Natural killer cell treated with Interleukin-12 subunit alpha and Interleukin-12 subunit beta and Interleukin-15 and Interleukin-18, amount 100 ng/mL, for 72 hours (primary cell): Measurements from ENCODE around the gene TRA2A. TPM values are rescaled to one million over a fixed set of nuclear protein-coding genes. Genes with fewer than 3 reads are reported as not detected.

Experiments
- ATAC-seq, 2 donors: fragments of 150-1000 bp; cut with Tn5 transposase in 1 of 2; sonication (Bioruptor Pico), chemical (Tn5 transposase) in 1 of 2; 2 replicates each; pipeline ENCODE4 v1.10.0; 2021
- DNase-seq: peaks from one replicate; pipeline ENCODE4 v3.0.0; 2022; ENCODE audit warnings: low spot score
- H3K27ac Mint-ChIP-seq, 2 donors: 1 replicate in 1 of 2; 2 replicates in 1 of 2; pipeline ENCODE4 v1.8.0; 2022; ENCODE audit warnings: mixed read lengths in 2 of 2, mild to moderate bottlenecking in 1 of 2, moderate library complexity in 1 of 2
- H3K27me3 Mint-ChIP-seq, 2 donors: 1 replicate in 1 of 2; 2 replicates in 1 of 2; pipeline ENCODE4 v1.8.0; 2022; ENCODE audit warnings: mixed read lengths in 2 of 2
- H3K36me3 Mint-ChIP-seq: one replicate; pipeline ENCODE4 v1.8.0; 2022; ENCODE audit warnings: mixed read lengths
- H3K4me1 Mint-ChIP-seq, 2 donors: 1 replicate in 1 of 2; 2 replicates in 1 of 2; pipeline ENCODE4 v1.8.0; 2022; ENCODE audit warnings: low read depth in 2 of 2, mixed read lengths in 2 of 2, mild to moderate bottlenecking in 1 of 2
- H3K4me3 Mint-ChIP-seq: one replicate; pipeline ENCODE4 v1.8.0; 2022; ENCODE audit warnings: mixed read lengths
- H3K9me3 Mint-ChIP-seq: 2 replicates; pipeline ENCODE4 v1.8.0; 2022; ENCODE audit warnings: mixed read lengths
- total RNA-seq, 2 donors: library from RNA; stranded (reverse); gene quantifications; one replicate each; pipeline ENCODE4 v1.2.3, GENCODE V29; 2022

TRA2A gene
- total RNA-seq, 2 donors from 2014 or later = 124 to 125 TPM

GRCh38 chr7:23486002-23486773 is 45.6 kb downstream of the TRA2A start:
- Mint-ChIP-seq H3K36me3 (no peaks in the 10 kb centered on the region), H3K4me1 (peaks cover 0 to 2% of the 10 kb centered on the region in 2 donors), H3K27me3 (peaks cover 12 to 15% of the 10 kb centered on the region in 2 donors), H3K4me3 (no peak overlapping the region), H3K27ac (no peak overlapping the region), H3K9me3 (no peaks in the 10 kb centered on the region)
- ATAC-seq (no peak), DNase-seq (no peak)

- ATAC-seq = no peak
- no peak for DNase-seq
- Mint-ChIP-seq H3K9me3 (no peaks in the 10 kb centered on the region), H3K4me1 (no peaks in the 10 kb centered on the region), H3K27ac (no peak overlapping the region), H3K4me3 (no peak overlapping the region), H3K27me3 (peaks cover 22 to 26% of the 10 kb centered on the region in 2 donors), H3K36me3 (no peaks in the 10 kb centered on the region)
Observed at GRCh38 chr7:23482686-23483085, 49.1 kb downstream of the TRA2A start.

GRCh38 chr7:23477962-23478866 is 53.6 kb downstream of the TRA2A start:
- DNase-seq (no peak), ATAC-seq (no peak)
- H3K27me3 Mint-ChIP-seq = peaks cover 37 to 58% of the 10 kb centered on the region in 2 donors
- no peak overlapping the region for H3K4me3 Mint-ChIP-seq
- H3K36me3 Mint-ChIP-seq = peaks cover 7% of the 10 kb centered on the region
- peaks cover 9 to 11% of the 10 kb centered on the region in 2 donors for H3K4me1 Mint-ChIP-seq
- H3K27ac Mint-ChIP-seq = no peak overlapping the region
- H3K9me3 Mint-ChIP-seq = no peaks in the 10 kb centered on the region

GRCh38 chr7:23477157-23477499 is 54.7 kb downstream of the TRA2A start:
- no peak overlapping the region for H3K27ac Mint-ChIP-seq
- H3K27me3 Mint-ChIP-seq = peaks cover 33 to 64% of the 10 kb centered on the region in 2 donors
- DNase-seq (no peak), ATAC-seq (no peak)
- H3K4me1 Mint-ChIP-seq = peaks cover 10 to 13% of the 10 kb centered on the region in 2 donors
- H3K4me3 Mint-ChIP-seq = no peak overlapping the region
- peaks cover 7% of the 10 kb centered on the region for H3K36me3 Mint-ChIP-seq
- H3K9me3 Mint-ChIP-seq = no peaks in the 10 kb centered on the region

- DNase-seq = no peak
- Mint-ChIP-seq H3K36me3 (peaks cover 7% of the 10 kb centered on the region), H3K4me1 (peaks cover 11 to 15% of the 10 kb centered on the region in 2 donors), H3K9me3 (no peaks in the 10 kb centered on the region), H3K27ac (no peak overlapping the region), H3K27me3 (peaks cover 32 to 66% of the 10 kb centered on the region in 2 donors), H3K4me3 (no peak overlapping the region)
- ATAC-seq = no peak
Observed at GRCh38 chr7:23476286-23477156, 55.3 kb downstream of the TRA2A start.

GRCh38 chr7:23475576-23475839 is 56.3 kb downstream of the TRA2A start:
- Mint-ChIP-seq H3K9me3 (no peaks in the 10 kb centered on the region), H3K4me3 (no peak overlapping the region), H3K36me3 (peaks cover 7% of the 10 kb centered on the region), H3K4me1 (peaks cover 18 to 22% of the 10 kb centered on the region in 2 donors), H3K27ac (no peak overlapping the region), H3K27me3 (peaks cover 33 to 71% of the 10 kb centered on the region in 2 donors)
- no peak for ATAC-seq
- DNase-seq = no peak

- ATAC-seq (no peak), DNase-seq (no peak)
- peak overlapping the region; percentile 43 to 63 for H3K27ac Mint-ChIP-seq
Observed at GRCh38 chr7:23474829-23475575, 56.8 kb downstream of the TRA2A start.

GRCh38 chr7:23474094-23474828 is 57.5 kb downstream of the TRA2A start:
- H3K9me3 Mint-ChIP-seq = no peaks in the 10 kb centered on the region
- peak; percentile 96 to 97 for ATAC-seq
- H3K36me3 Mint-ChIP-seq = peaks cover 11% of the 10 kb centered on the region
- H3K4me1 Mint-ChIP-seq = peaks cover 25 to 29% of the 10 kb centered on the region in 2 donors
- peak overlapping the region; percentile 43 to 63 for H3K27ac Mint-ChIP-seq
- peak overlapping the region; percentile 88 for H3K4me3 Mint-ChIP-seq
- H3K27me3 Mint-ChIP-seq = peaks cover 39 to 78% of the 10 kb centered on the region in 2 donors
- DNase-seq = peak; percentile 94

More at GRCh38 chr7:23474829-23475575, 56.8 kb downstream of the TRA2A start:
- Mint-ChIP-seq H3K4me1 (peaks cover 23 to 27% of the 10 kb centered on the region in 2 donors), H3K9me3 (no peaks in the 10 kb centered on the region), H3K27me3 (peaks cover 37 to 76% of the 10 kb centered on the region in 2 donors), H3K36me3 (peaks cover 9% of the 10 kb centered on the region), H3K4me3 (peak overlapping the region; percentile 88)

- no peak overlapping the region for H3K27ac Mint-ChIP-seq
- H3K9me3 Mint-ChIP-seq = no peaks in the 10 kb centered on the region
- ATAC-seq = peak in 1 of 2 donors; percentile 51
- H3K36me3 Mint-ChIP-seq = peaks cover 11% of the 10 kb centered on the region
- no peak for DNase-seq
- H3K4me1 Mint-ChIP-seq = peaks cover 25 to 29% of the 10 kb centered on the region in 2 donors
- H3K4me3 Mint-ChIP-seq = peak overlapping the region; percentile 88
- H3K27me3 Mint-ChIP-seq = peaks cover 36 to 73% of the 10 kb centered on the region in 2 donors
Observed at GRCh38 chr7:23473844-23474093, 58.0 kb downstream of the TRA2A start.

- Mint-ChIP-seq H3K27me3 (peaks cover 35 to 71% of the 10 kb centered on the region in 2 donors), H3K36me3 (peaks cover 11% of the 10 kb centered on the region), H3K4me1 (peaks cover 26 to 31% of the 10 kb centered on the region in 2 donors), H3K9me3 (no peaks in the 10 kb centered on the region), H3K4me3 (peak overlapping the region; percentile 64), H3K27ac (no peak overlapping the region)
- no peak for DNase-seq
- no peak for ATAC-seq
Observed at GRCh38 chr7:23472956-23473843, 58.6 kb downstream of the TRA2A start.

- peaks cover 40 to 77% of the 10 kb centered on the region in 2 donors for H3K27me3 Mint-ChIP-seq
- no peaks in the 10 kb centered on the region for H3K9me3 Mint-ChIP-seq
- peaks cover 11% of the 10 kb centered on the region for H3K36me3 Mint-ChIP-seq
- DNase-seq (no peak), ATAC-seq (no peak)
- no peak overlapping the region for H3K4me3 Mint-ChIP-seq
- H3K4me1 Mint-ChIP-seq = peaks cover 32 to 37% of the 10 kb centered on the region in 2 donors
- H3K27ac Mint-ChIP-seq = no peak overlapping the region
Observed at GRCh38 chr7:23472556-23472955, 59.2 kb downstream of the TRA2A start.

- DNase-seq = no peak
- Mint-ChIP-seq H3K27ac (no peak overlapping the region), H3K36me3 (peaks cover 11% of the 10 kb centered on the region), H3K9me3 (no peaks in the 10 kb centered on the region), H3K27me3 (peaks cover 45 to 79% of the 10 kb centered on the region in 2 donors), H3K4me1 (peaks cover 37% of the 10 kb centered on the region in 2 donors), H3K4me3 (no peak overlapping the region)
- ATAC-seq = no peak
Observed at GRCh38 chr7:23472046-23472445, 59.7 kb downstream of the TRA2A start.
